Measurements from ENCODE around the gene VLDLR.
"Not testable (repeated sequence)": the region's sequence is repeated elsewhere in the genome, so short reads cannot be mapped to it uniquely, and the experiment has no call there.

VLDLR gene

DNA sequence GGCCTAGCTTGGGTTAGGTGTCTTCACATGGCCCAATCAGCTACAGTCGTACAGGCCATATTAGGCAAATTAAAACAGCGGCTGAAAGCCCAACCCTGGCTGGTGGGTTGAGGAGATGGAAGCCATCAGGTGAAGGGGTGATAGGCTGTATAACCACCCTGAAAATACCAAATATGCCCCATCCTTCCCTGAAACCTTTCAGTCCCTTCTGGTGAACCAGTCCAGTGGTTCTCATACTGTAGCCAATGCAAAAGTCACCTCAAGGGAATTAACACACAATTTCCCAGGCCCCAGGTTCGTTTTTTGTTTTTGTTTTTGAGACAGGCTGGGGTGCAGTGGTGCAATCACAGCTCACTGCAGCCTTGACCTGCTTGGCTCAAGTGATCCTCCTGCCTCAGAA lies 75.9 kb downstream of the VLDLR start:
- Histone ChIP-seq H3K9ac (ENCODE audit: insufficient read length) (no peak overlapping the region), H3K4me3 (no peak overlapping the region), H3K27ac (no peak overlapping the region), H3K36me3 (ENCODE audit: insufficient read depth, low read length) (no peaks in the 10 kb centered on the region), H3K9me3 (ENCODE audit: low read depth, low read length) (no peaks in the 10 kb centered on the region)
- no peak for DNase-seq (ENCODE audit: low read depth, low spot score)
- TF ChIP-seq POLR2AphosphoS5 (IDR thresholded peaks at IDR 0.05; ENCODE audit: borderline replicate concordance, low read depth, low read length) (no peak), EZH2 (IDR thresholded peaks at IDR 0.05) (no peak), FOXP2 (optimal IDR thresholded peaks at IDR 0.05; ENCODE audit: control extremely low read depth, extremely low read length, insufficient read depth) (no peak)

DNA sequence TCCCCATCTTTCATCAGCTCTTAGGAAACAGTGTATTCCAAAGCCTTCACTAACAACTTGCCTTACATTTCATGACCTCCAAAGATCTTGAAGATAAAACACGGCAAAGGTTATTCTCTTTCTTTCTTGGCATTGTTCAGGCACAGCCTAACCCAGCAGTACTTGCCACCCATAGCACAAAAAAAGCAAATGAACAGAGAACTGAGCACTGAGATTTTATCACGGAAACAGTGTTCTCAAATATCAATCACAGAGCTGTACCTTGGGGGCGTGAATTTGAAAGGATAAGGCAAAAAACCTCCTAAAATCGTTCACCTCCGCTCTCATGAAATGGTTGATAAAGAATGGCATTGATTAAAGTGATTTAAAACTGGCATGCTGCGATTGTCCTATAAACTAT lies 78.8 kb downstream of the VLDLR start:
- H3K9me3 ChIP-seq (ENCODE audit: low read depth, low read length) = no peaks in the 10 kb centered on the region
- H3K9ac ChIP-seq (ENCODE audit: insufficient read length) = no peak overlapping the region
- TF ChIP-seq EZH2 (IDR thresholded peaks at IDR 0.05) = no peak
- TF ChIP-seq FOXP2 (optimal IDR thresholded peaks at IDR 0.05; ENCODE audit: control extremely low read depth, extremely low read length, insufficient read depth) = no peak
- TF ChIP-seq POLR2AphosphoS5 (IDR thresholded peaks at IDR 0.05; ENCODE audit: borderline replicate concordance, low read depth, low read length) = no peak
- DNase-seq (ENCODE audit: low read depth, low spot score) = no peak
- no peak overlapping the region for H3K4me3 ChIP-seq
- H3K36me3 ChIP-seq (ENCODE audit: insufficient read depth, low read length) = no peaks in the 10 kb centered on the region
- H3K27ac ChIP-seq = no peak overlapping the region

DNA sequence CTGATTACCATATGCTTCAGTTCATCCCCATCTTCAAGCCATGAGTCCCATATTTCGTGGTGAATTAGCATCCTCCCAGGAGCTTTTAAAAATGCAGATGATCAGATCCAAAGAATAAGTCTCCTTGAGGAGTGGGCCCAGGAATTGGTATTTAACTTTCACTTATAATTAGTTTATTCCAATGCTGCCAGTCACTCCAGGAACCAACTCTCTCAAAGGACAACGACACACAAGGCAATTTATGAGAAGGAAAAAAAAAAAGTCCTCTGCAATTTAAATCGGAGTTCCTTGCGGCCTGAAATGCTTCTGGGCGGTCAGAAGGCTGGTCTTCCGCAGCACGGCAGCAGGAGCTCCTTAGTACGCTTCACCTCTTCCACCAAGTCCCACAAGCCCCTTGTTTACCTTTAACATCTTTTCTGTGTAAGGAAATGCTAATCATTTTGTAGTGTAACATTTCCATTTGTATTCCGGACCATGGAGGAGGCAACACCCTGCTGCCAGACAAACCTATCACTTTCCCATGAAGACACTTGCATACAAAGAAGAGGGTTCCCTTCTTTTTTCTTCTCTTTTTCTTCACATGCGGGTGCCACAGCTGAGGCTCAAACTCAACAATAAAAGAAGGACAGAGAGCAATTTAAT lies 79.4 kb downstream of the VLDLR start:
- no peak for DNase-seq (ENCODE audit: low read depth, low spot score)
- Histone ChIP-seq H3K9ac (ENCODE audit: insufficient read length) (no peak overlapping the region), H3K9me3 (ENCODE audit: low read depth, low read length) (no peaks in the 10 kb centered on the region), H3K36me3 (ENCODE audit: insufficient read depth, low read length) (no peaks in the 10 kb centered on the region), H3K27ac (no peak overlapping the region), H3K4me3 (no peak overlapping the region)
- TF ChIP-seq FOXP2 (optimal IDR thresholded peaks at IDR 0.05; ENCODE audit: control extremely low read depth, extremely low read length, insufficient read depth) = no peak
- TF ChIP-seq POLR2AphosphoS5 (IDR thresholded peaks at IDR 0.05; ENCODE audit: borderline replicate concordance, low read depth, low read length) = no peak
- TF ChIP-seq EZH2 (IDR thresholded peaks at IDR 0.05) = no peak

DNA sequence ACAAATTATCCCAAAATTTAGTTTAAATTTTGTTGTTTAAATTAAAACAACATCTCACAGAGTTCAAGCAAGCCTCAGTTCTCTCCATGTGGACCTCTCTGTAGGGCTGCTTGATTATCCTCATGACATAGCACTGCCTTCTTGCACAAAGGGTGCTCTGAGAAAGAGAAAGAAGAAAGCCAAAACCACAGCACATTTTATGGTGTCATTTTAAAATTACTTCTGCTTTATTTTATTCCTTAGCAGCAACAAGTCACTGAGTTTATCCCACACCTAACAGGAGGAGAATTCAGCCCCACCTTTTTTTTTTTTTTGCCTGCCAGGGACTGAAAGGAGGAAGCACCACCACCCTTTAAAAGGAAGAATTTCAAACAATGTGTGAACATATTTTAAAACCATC lies 82.9 kb downstream of the VLDLR start:
- H3K9ac ChIP-seq (ENCODE audit: insufficient read length) = no peak overlapping the region
- H3K36me3 ChIP-seq (ENCODE audit: insufficient read depth, low read length) = 0 out of 2 replicates have a peak, but pooled peaks cover 3% of the 10 kb centered on the region
- H3K9me3 ChIP-seq (ENCODE audit: low read depth, low read length) = no peaks in the 10 kb centered on the region
- no peak overlapping the region for H3K27ac ChIP-seq
- no peak overlapping the region for H3K4me3 ChIP-seq
- no peak for DNase-seq (ENCODE audit: low read depth, low spot score)
- TF ChIP-seq EZH2 (IDR thresholded peaks at IDR 0.05) = no peak
- no peak for TF ChIP-seq FOXP2 (optimal IDR thresholded peaks at IDR 0.05; ENCODE audit: control extremely low read depth, extremely low read length, insufficient read depth)
- no peak for TF ChIP-seq POLR2AphosphoS5 (IDR thresholded peaks at IDR 0.05; ENCODE audit: borderline replicate concordance, low read depth, low read length)

DNA sequence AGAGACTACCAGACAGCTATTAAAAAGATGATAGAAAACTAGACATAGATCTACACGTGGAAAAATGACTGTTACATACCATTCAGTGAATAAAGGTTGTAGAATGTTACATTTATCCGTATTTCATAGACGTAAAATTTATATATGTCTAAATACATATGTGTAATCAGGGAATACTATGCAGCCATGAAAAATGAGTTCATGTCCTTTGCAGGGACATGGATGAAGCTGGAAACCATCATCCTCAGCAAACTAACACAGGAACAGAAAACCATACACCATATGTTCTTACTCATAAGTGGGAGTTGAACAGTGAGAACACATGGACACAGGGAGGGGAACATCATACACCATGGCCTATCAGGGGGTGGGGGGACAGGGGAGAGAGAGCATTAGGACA lies 85.7 kb downstream of the VLDLR start:
- H3K4me3 ChIP-seq; H3K36me3 ChIP-seq (ENCODE audit: insufficient read depth, low read length); DNase-seq (ENCODE audit: low read depth, low spot score); H3K27ac ChIP-seq; H3K9me3 ChIP-seq (ENCODE audit: low read depth, low read length); H3K9ac ChIP-seq (ENCODE audit: insufficient read length): not testable (repeated sequence)

Measured in SK-N-MC (cell line).